Stimulated activated CD8-positive, alpha-beta memory T cell treated with anti-CD3 and anti-CD28 coated beads, Interleukin-2, amount 100 ng/mL, for 1 hour (primary cell): Measurements from ENCODE around the gene CHI3L2.
"Not testable (repeated sequence)": the region's sequence is repeated elsewhere in the genome, so short reads cannot be mapped to it uniquely, and the experiment has no call there.

Experiments
- DNase-seq, 2 donors: peaks; one replicate each; pipeline ENCODE4 v3.0.0-alpha.2; 2020; ENCODE audit warnings: low read depth in 2 of 2

The CHI3L2 gene

DNA sequence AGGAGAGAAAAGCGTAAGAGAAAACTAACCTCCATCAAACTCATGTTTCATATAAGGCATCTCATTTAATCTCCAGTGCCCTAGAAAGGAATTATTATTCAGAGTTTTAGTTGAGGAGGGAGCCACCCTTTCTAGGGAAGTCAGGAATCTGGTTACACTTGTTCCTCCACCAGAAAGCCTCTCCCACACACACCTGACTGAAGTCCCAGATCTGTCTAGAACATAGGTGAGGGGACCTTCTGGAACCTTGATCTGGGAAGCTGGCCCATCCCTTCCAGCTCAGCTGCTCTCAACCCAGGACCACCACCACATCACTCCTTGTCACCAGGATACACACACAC lies 25.2 kb upstream of the CHI3L2 start:
- DNase-seq = no peak

DNA sequence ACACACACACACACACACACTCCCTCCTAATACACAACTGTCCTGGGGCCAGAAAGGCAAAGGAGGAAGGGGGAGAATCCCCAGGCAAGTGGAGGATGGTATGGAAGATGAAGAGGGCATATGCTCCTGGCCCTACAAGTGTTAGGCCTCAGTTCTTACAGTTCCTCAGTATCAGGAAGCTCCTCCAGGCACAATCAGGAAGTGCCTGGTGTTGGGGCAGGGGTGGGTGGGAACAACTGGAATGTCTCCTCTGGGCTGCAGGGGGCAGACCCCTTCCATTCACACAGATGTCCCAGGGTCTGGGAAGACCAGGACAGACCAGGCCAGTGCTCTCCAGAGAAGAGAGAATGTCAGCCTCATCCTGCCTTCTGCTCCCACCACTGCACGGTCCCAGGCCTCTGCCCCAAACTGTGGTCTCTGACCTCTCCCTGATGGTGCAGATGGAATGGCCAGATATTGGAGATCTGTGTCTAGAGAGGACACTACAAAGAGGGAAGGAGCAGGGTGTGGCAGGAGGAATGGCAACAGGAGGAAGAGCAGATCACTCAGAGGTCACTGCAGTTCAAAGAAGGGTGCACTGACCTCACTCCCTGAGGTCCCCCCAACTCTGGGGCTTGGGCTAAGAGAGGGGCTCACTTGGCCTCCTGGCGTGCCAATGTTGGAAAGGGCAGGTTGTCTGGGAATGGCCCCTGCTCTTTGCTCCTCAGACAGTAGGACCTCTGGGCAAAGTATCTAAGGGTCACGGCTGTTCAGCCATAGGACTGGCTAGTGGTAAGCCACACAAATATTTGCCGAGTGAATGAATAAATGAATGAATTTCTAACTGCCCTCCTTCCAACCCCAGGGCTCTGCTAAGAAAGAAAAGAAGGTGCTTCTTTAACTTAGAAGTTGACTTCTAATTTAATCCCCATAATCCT lies 24.5 kb upstream of the CHI3L2 start:
- DNase-seq = no peak

DNA sequence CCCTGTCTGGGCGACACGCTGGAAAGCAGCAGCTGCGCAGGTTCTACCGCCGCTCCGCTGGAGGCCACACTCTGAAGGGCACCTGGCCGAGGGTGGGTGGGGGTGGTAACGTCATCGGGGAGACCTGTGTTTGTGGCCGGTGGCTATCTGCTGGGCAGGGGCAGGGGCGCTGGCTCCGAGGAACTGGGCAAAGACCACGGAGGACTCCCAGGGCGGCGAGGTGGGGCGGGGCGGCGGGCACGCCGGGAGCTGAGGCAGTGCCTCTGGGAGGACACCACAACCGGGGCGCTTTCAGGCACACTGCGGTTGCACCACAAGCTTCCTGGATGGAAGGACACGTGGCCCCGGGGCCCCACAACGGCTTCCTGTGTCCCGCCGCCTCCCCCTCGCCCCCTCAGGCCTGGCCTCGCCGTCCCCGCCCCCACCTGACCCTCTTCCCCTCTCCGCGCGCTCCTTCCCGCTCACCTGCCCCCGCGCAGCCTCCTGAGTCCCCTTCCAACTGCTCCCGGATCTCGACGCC lies 23.8 kb upstream of the CHI3L2 start:
- DNase-seq = peak; percentile 63 to 85

DNA sequence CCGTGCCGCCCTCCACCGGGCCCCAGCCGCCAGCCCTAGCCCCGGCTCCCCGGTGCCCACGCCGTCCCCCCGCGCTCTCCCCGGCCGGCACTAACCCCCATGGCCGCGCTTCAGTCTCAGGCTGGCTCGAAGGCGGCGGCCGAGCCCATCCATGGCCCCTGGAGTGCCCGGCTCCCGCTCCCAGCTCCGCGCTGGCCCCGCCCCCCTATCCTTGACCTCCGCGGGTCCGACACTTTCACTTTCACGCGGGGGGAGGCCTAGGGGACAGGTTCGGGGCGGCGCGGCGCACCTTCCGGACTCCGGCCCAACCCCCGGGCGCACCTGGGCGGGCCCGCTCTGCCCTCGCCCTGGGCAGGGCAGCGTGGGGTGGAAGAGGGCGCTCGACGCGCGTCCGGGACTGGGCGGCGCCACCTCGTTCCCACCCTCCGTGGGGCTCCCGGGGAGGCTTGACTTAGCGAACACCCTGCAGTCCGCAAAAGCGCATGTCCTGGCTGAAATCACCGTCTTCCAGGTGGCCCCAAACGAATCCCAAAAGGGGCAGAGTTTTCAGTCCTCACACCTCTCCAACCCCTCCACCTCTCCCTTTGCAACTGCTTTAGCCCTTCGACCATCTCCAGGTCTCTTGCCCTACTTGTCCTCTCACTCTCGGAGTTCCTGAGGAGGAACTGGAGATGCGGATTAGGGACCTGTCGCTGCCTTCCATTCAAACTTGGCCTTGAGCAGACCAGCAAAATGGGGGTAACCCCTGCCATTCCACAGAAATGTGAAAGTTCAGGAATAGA lies 23.1 kb upstream of the CHI3L2 start:
- peak; percentile 54 to 68 for DNase-seq

GRCh38 chr1:111204983-111205713 lies 22.4 kb upstream of the CHI3L2 start:
- DNase-seq = no peak

DNA sequence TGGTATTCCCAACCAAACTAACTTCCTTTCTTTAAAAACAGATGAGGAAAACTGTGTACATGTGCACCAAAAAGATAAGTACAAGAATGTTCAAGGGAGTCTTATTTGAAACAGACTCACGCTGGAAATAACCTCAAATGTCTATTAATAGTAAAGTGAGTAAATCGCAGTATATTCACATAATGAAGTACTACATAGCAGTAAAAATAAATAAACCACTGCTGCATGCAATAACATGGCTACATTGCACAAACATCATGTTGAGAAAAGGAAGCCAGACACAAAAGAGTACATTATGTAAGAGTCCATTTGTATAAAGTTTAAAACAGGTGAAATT lies 21.8 kb upstream of the CHI3L2 start:
- no peak for DNase-seq

DNA sequence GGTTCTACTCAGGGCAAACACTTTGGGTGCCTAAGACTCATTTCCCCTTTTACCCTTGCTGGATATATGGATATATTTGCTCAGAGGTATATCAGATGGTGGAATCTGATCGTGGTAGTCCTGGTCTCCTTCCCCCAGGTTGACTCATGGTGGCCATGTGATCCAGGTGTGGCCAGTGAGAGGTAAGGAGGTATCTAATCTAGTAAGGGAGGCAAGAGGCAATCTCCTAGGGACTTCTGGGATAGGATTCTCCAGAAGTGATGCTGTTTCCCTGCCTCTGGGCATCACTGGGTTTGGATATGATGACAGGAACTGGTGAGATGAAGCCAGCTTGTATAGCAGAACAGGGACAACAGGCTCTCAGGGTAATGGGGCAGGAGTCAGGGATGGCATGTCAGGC lies 18.6 kb upstream of the CHI3L2 start:
- DNase-seq = no peak

DNA sequence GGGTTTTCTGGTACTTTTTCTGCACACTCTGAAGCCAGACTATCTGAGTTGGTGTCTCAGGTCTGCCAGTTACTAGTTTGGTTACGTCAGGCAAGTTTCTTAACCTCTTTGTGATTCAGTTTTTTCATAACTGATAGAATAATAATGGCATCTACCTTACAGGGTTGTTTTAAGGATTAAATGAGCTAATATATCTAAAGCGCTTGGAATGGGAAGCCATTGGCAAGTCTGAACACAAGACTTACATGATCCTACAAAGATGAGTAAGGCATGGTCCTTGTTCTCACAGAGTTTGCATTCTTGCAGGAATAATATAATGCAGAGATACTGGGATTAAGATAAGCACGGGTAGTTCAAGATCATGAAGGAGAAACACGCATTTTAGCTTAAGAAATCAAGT lies 17.9 kb upstream of the CHI3L2 start:
- no peak for DNase-seq

DNA sequence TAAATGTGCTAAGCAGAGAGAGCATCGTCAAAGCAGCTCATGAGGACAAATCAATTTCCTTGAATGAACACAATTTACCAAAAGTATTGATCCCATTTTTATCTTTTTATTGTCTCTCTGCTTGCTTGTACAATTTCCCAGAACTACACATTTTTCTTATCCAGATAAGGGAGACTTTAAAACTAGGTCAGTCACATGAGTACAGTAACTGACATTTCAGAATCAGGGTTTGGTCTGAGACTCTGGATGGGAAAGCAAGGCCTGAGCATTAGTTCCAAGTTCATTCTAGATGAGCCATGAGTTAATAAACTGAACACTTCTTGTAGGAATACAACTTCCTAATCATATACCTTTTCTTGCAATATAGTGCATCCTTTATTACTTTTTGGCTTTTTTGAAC lies 15.6 kb upstream of the CHI3L2 start:
- no peak for DNase-seq

DNA sequence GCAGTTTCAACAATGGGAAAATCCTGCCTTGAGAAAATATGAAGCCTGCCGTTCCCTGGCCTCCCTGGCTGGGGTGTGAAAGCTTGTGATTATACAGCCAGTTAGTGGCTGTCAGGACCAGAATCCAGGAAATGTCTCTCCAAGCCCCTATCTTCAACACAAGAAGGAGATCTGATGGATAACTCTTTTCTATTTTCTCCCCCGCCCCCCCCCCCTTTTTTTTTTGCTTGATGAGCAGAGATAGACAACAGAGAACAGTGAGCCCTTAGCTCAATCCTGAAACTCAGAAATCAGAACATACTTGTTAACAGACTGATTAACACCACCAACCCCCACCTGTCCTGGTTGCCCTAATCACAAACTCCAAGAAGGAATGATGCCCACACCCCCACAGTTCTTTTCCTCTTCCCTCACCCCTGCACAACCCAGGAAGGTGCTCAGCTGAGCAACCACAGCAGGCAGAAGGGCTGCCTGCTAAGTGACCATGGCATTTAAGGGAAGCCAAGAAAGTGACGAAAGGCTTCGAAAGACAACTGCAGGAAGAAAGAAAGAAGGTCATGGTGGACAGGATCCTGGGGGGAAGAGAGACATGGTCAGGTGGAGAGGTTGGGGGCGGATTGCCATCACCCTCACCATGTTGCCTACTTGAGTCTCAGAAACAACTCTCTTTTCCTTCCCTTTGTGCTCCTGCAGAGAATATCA lies 14.7 kb upstream of the CHI3L2 start:
- DNase-seq = no peak

DNA sequence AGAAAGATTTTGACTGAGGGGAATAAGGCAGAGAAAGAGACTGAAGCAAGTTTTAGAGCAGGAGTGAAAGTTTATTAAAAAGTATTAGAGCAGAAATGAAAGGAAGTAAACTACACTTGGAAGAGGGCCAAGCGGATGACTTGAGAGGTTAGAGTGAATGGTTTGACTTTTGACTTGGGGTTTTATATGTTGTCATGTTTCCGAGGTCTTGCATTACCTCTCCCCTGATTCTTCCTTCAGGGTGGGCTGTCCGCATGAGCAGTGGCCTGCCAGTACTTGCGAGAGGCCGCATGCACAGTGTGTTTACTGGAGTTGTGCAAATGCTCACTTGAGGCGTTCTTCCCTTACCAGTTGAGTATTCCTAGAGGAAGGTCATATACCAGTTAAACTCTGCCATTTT lies 14.1 kb upstream of the CHI3L2 start:
- DNase-seq = no peak

DNA sequence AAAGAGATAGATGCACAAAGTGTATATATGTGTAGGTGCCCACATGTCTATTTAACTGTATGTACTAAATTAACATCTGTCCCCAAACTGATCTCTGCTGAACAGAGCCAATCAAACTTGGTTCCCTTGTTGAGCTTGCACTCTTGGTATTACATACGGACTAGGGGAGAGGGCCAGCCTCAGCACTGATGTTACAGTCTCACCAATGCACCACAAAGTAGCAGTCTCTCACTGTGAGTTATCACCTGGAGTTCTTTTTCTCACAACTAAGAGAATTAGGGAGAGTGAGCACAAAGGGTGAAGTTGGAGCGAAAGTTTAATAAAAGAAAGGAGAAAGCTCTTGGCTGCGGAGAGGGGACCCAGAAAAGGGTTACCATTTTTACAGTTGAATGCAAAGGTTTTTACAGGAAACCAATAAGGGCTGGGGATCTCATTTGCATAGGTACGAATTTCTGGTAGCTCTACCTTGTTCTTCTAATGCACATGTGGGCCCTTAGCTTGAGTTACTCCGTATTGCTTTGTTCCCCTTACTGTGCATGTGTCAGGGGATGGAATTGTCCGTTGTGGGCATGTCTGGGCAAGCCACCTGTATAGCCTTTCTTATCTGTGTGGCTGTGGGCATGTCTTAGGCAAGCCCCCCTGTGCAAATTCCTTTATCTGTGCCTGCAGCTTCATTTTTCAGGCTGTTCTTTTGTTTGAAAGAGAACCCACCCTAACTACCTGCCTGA lies 13.3 kb upstream of the CHI3L2 start:
- DNase-seq = no peak

- DNase-seq = peak in 1 of 2 donors; percentile 64
Observed at GRCh38 chr1:111214884-111215283, 12.6 kb upstream of the CHI3L2 start.

DNA sequence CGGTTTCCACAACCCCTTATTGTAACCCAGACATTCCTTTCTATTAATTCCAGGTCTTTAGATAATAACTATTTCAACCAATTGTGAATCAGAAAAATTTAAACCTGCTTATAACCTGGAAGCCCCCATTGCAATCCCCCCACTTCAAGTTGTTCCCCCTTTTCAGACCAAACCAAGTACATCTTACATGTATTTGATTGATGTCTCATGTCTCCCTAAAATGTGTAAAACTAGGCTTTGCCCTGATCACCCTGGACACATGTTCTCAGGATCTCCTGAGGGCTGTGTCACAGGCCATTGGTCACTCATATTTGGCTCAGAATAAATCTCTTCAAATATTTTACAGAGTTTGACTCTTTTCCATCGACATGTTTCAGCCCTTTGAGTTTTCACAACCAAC lies 12.2 kb upstream of the CHI3L2 start:
- not testable (repeated sequence) for DNase-seq

DNA sequence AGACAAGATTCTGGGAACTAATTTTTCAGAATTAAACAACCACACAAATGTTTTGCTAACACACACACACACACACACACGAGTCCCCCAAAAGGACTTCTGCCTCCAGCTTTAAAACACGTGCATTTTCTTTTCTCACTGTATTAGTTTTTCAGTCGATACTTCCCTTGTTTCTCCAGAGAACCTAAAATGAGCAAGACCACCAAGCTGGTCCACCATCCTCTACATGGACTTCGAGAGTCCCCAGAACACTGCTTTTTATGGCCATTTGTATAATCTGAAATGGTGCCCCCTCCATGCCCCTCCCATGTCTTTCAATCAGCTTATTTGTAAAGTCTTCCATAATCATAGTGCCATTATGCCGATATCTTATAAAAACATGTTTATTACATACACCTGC lies 10.8 kb upstream of the CHI3L2 start:
- DNase-seq = no peak

DNA sequence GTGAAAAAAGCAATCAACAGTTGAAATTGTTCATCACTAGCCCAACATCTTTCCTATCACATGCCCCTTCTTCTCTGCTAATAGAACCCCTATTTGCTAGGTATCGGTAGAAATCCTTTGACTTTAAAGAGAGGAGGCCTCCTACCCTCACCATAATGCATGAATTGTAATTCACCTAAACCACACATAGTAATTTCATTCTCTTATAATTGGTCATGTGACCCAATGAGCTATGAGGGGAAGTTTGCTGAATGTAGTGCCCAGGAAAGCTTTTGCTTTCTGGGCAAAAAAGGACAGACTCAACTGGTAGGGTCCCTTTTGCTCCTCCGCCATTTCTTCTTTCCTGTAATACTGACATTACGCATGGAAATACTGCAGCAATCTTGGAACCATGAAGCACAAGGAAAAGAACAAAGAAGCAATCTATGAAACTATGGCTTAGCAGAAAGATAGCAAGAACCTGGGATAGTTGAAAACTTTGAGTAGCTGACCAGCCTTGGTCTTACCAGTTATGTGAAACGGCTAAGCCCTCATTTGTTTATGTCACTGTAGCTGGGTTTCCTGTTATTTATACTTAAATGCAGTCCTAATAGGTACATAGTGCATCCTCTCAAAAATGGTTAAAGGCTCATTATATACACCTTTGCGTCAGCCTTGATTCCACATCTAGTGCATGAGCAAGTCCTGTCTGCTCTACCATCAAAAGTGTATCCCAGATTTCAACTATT lies 10.2 kb upstream of the CHI3L2 start:
- no peak for DNase-seq

DNA sequence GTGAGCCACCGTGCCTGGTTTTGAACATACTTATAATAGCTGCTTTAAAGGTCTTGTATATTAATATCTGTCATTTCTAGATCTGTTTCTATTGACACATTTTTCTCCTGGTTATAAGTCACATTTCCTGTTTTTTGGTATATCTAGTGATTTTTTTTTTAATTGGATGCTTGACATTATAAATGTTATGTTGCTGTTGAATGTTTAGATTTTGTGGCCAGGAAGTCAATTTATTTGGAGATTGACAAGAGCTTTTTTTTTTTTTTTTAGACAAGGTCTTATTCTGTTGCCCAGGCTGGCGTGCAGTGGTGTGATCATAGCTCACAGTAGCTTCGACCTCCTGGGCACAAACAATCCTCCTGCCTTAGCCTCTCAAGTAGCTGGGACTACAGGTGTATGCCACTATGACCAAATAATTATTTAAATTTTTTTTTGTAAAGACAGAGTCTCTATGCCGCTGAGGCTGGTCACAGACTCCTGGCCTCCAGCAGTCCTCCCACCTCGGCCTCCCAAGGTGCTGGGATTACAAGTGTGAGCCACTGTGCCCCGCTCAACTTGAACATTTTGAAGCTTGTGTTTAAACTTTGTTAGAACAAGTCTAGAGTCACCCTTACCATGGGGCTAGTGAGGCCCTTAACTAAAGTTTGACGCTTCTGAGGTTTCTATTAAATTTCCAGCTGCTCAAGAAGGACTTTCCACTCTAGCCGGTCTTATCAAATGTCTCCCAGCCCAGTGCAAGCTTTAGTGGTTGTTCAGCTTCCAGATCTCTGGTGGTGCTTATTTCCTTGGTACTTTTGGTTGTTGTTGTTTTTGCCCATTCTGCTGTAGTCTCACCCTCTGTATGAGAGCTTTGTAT lies 8.6 kb upstream of the CHI3L2 start:
- DNase-seq = no peak

DNA sequence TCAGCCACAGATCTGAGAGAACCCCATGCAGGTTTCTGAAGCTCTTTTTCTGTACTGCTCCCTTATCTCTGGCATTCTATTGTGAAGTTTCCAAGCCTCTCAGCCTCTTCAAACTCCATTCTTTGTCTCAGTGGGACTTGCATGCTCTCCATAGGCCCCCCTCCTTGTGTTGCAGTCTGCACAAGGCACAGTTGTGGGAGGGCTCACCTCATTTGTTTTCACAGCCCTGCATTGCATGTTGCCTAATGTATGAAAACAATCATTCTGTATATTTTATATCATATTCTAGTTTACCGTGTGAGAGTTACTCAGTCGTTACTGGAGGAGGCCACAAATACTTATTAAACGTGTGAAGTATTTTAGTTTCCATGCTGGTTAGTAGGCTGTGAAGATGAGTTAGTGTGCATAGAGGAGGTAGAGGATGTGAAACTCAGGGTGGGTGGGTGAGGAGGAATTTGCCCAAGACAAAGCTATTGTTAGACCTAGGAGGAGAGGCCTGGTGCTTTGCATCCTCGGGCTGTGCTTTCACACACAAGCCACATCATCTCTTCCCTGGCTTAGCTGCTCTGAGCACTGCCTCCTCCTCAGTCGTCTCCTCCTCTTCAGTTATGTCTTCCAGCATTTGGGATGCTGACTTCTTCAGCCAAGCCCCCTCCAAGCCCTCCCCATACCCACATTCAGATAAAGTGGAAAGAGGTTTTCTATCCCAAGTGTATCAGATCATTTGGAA lies 7.8 kb upstream of the CHI3L2 start:
- no peak for DNase-seq
